ENCODE results near the gene DIAPH3.

DIAPH3 gene

DNA sequence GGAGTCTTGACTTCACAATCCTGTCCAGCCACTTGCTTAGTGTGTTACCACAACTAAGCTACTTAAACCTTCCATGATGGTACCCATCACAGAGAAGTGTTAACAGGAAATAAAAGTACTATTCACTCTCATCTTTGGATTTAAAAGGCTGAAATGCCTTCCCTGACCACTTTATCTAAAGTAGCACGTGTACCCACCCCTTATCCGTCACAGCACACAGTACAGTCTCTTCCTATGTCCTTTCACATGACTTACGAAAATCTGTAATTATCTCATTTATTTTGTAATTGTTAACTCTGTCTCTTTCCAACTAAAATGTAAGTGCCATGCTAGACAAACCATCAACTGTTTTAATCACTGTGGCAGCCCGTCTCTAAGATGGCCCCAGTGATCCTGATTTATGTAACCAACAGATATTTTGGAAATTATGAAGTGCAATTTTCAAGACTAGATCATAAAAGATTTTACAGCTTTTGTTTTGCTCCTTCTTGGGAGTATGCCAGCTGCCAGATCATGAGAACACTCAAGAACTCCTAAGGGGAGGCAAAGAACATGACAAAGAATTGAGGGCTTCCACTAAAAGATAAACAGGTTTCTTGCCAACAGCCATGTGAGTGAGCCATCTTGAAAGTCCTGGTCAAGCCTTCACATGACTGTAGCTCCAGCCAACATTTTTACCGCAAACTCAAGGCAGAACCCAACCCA is 44.9 kb downstream of the DIAPH3 start:
- H3K4me2 ChIP-seq (ENCODE audit: low read depth, low read length, poor library complexity, severe bottlenecking): no peak overlapping the region
- H3K4me3 ChIP-seq (ENCODE audit: low read length, poor library complexity, severe bottlenecking): no peak overlapping the region
- H4K20me1 ChIP-seq (ENCODE audit: insufficient read depth, low read length, poor library complexity, severe bottlenecking): no peaks in the 10 kb centered on the region
- H3F3A ChIP-seq (ENCODE audit: low read depth): peaks cover 8% of the 10 kb centered on the region
- peaks cover 21% of the 10 kb centered on the region for H3K79me2 ChIP-seq (ENCODE audit: insufficient read depth, low read length)
- H2AFZ ChIP-seq (ENCODE audit: low read length): no peak overlapping the region
- peaks cover 25% of the 10 kb centered on the region for H3K4me1 ChIP-seq (ENCODE audit: insufficient read depth, low read length, poor library complexity, severe bottlenecking)
- H3K36me3 ChIP-seq (ENCODE audit: insufficient read depth, low read length): peaks cover 19% of the 10 kb centered on the region
- no peaks in the 10 kb centered on the region for H3K9me2 ChIP-seq (replicated peaks; ENCODE audit: low read depth, low read length)
- H3K9me3 ChIP-seq (ENCODE audit: insufficient read depth, low read depth, low read length): peaks cover 17% of the 10 kb centered on the region
- TF ChIP-seq CTCF (conservative IDR thresholded peaks at IDR 0.05; ENCODE audit: low read length): no peak
- TF ChIP-seq EZH2phosphoT487 (IDR thresholded peaks at IDR 0.05; ENCODE audit: borderline replicate concordance): no peak
- H3K27me3 ChIP-seq (ENCODE audit: insufficient read depth, low read length, poor library complexity, severe bottlenecking): no peaks in the 10 kb centered on the region
- no peak overlapping the region for H3K9ac ChIP-seq (ENCODE audit: low read depth, low read length, poor library complexity, severe bottlenecking)

- no peak overlapping the region for H3K4me2 ChIP-seq (ENCODE audit: low read depth, low read length, poor library complexity, severe bottlenecking)
- peaks cover 22% of the 10 kb centered on the region for H3K9me3 ChIP-seq (ENCODE audit: insufficient read depth, low read depth, low read length)
- TF ChIP-seq CTCF (conservative IDR thresholded peaks at IDR 0.05; ENCODE audit: low read length) (no peak), EZH2phosphoT487 (IDR thresholded peaks at IDR 0.05; ENCODE audit: borderline replicate concordance) (no peak)
- no peak overlapping the region for H3K9ac ChIP-seq (ENCODE audit: low read depth, low read length, poor library complexity, severe bottlenecking)
- no peaks in the 10 kb centered on the region for H3K27me3 ChIP-seq (ENCODE audit: insufficient read depth, low read length, poor library complexity, severe bottlenecking)
- no peaks in the 10 kb centered on the region for H3K4me1 ChIP-seq (ENCODE audit: insufficient read depth, low read length, poor library complexity, severe bottlenecking)
- H2AFZ ChIP-seq (ENCODE audit: low read length): no peak overlapping the region
- H3F3A ChIP-seq (ENCODE audit: low read depth): no peaks in the 10 kb centered on the region
- no peaks in the 10 kb centered on the region for H3K9me2 ChIP-seq (replicated peaks; ENCODE audit: low read depth, low read length)
- peaks cover 17% of the 10 kb centered on the region for H3K79me2 ChIP-seq (ENCODE audit: insufficient read depth, low read length)
- peaks cover 50% of the 10 kb centered on the region for H3K36me3 ChIP-seq (ENCODE audit: insufficient read depth, low read length)
- H4K20me1 ChIP-seq (ENCODE audit: insufficient read depth, low read length, poor library complexity, severe bottlenecking): no peaks in the 10 kb centered on the region
- H3K4me3 ChIP-seq (ENCODE audit: low read length, poor library complexity, severe bottlenecking): no peak overlapping the region
Observed at GRCh38 chr13:60114499-60115028, 49.2 kb downstream of the DIAPH3 start.

DNA sequence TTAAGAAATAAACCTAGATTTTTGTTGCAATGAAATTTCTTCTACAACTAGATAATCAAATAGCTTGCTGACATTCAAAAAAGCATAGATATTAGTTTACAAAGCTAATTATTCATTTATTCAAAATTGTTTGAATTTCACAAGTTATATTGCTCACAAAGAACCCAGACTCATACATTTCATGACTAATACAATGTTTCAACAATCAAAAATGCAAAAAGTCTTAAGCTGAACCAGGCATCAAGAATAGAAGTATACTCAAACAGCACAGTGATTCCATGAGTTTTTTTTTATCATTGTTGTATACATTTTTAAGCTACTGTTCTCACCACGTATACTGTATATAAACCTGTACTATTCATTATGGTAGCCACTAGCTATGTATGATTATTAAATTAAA is 51.0 kb downstream of the DIAPH3 start:
- H3K79me2 ChIP-seq (ENCODE audit: insufficient read depth, low read length): peaks cover 17% of the 10 kb centered on the region
- TF ChIP-seq CTCF (conservative IDR thresholded peaks at IDR 0.05; ENCODE audit: low read length) (no peak), EZH2phosphoT487 (IDR thresholded peaks at IDR 0.05; ENCODE audit: borderline replicate concordance) (no peak)

More for the DNA sequence above, 51.0 kb downstream of the DIAPH3 start:
- H3K36me3 ChIP-seq (ENCODE audit: insufficient read depth, low read length): peaks cover 61% of the 10 kb centered on the region
- no peaks in the 10 kb centered on the region for H3K4me1 ChIP-seq (ENCODE audit: insufficient read depth, low read length, poor library complexity, severe bottlenecking)
- H3K4me3 ChIP-seq (ENCODE audit: low read length, poor library complexity, severe bottlenecking): no peak overlapping the region
- no peaks in the 10 kb centered on the region for H3K27me3 ChIP-seq (ENCODE audit: insufficient read depth, low read length, poor library complexity, severe bottlenecking)
- H4K20me1 ChIP-seq (ENCODE audit: insufficient read depth, low read length, poor library complexity, severe bottlenecking): no peaks in the 10 kb centered on the region
- H3F3A ChIP-seq (ENCODE audit: low read depth): no peaks in the 10 kb centered on the region
- no peak overlapping the region for H3K4me2 ChIP-seq (ENCODE audit: low read depth, low read length, poor library complexity, severe bottlenecking)
- no peak overlapping the region for H2AFZ ChIP-seq (ENCODE audit: low read length)
- H3K9me3 ChIP-seq (ENCODE audit: insufficient read depth, low read depth, low read length): peaks cover 22% of the 10 kb centered on the region
- no peak overlapping the region for H3K9ac ChIP-seq (ENCODE audit: low read depth, low read length, poor library complexity, severe bottlenecking)
- H3K9me2 ChIP-seq (replicated peaks; ENCODE audit: low read depth, low read length): no peaks in the 10 kb centered on the region
